Pancreas (tissue), 10 donors: ENCODE results near the gene B3GALT5. TPM values are rescaled to one million over a fixed set of nuclear protein-coding genes. Genes with fewer than 3 reads are reported as not detected.
A peak's percentile ranks its signal among the peaks of the same experiment; 100 is the strongest.

Experiments
- ATAC-seq, 4 donors: fragments of 200-7000 bp; cut with Tn5 transposase; one replicate each; pipeline versions ENCODE4 v1.8.0 to v1.9.1; 2020; ENCODE audit warnings: mild to moderate bottlenecking in 4 of 4, moderate library complexity in 4 of 4
- DNase-seq, 6 donors: peaks; one replicate each; pipeline ENCODE4 v3.0.0-alpha.2; 2020
- FAIRE-seq: peaks from 2 replicates; lab custom pipeline; 2012; peaks lifted over from hg19 to GRCh38; lab: Jason Lieb, UNC
- H3K27ac ChIP-seq, 4 donors: fragments of 200-600 bp; sonication (generic); 1 replicate in 3 of 4; 2 replicates in 1 of 4; pipeline versions ENCODE4 v1.5.0 to v1.8.0; 2020
- H3K27me3 ChIP-seq, 4 donors: fragments of 200-600 bp; one replicate each; pipeline ENCODE4 v1.8.0; 2021
- H3K36me3 ChIP-seq, 3 donors: fragments of 200-600 bp; sonication (generic) in 1 of 3; one replicate each; pipeline versions ENCODE4 v1.5.0 to v1.8.0; 2020 to 2021
- H3K4me1 ChIP-seq, 3 donors: fragments of 200-600 bp; one replicate each; pipeline ENCODE4 v1.8.0; 2021
- H3K4me3 ChIP-seq, 4 donors: fragments of 200-600 bp; sonication (generic) in 2 of 4; one replicate each; pipeline versions ENCODE4 v1.5.0 to v1.8.0; 2020 to 2021
- H3K9me3 ChIP-seq, 4 donors: fragments of 200-600 bp; one replicate each; pipeline ENCODE4 v1.8.0; 2021
- CTCF ChIP-seq, 4 donors: fragments of 200-600 bp; sonication (generic) in 3 of 4; IDR thresholded peaks; one replicate each; pipeline versions ENCODE4 v1.5.0 to v1.8.0; 2021; ENCODE audit warnings: antibody characterized with exemption in 4 of 4
- WGBS, 2 donors: extraction: QIAGEN DNeasy Blood & Tissue Kit; methylation state at CpG; one replicate each; pipeline ENCODE4 v1.1.7; 2013; 5-methylcytosine and 5-hydroxymethylcytosine counted together
- intact Hi-C, 3 donors: fragments of 100-400 bp; cut with DNase I; formaldehyde crosslinking; loops; one replicate each; pipeline versions ENCODE4 v1.11.1 to v1.14.2; 2022
- polyA plus RNA-seq, 2 donors: library from polyadenylated mRNA; stranded (reverse); fragments of 200-250 nt; gene quantifications; one replicate each; pipeline ENCODE4 v1.2.3, GENCODE V29; 2013
- total RNA-seq, 6 donors: library from RNA; stranded (reverse); fragmentation: NEBNext Ultra II Directional in 4 of 6; extraction: Animal tissue kit (Norgen Biotek cat#: 25700) in 4 of 6; gene quantifications; one replicate each; pipeline versions ENCODE4 v1.2.1 to v1.2.4, GENCODE V29; 2021 to 2023
- donor health status: healthy with polysubstance abuse.
- donor health status: DM: no; HTN: no; CAD: no; lungs with moderate emphysema.
- donor health status: DM: no; HTN: no; CAD: no.
- donor health status: control.
- donor health status: control.
- donor health status: Bipolar disorder and iron deficiency.
- donor health status: DM: yes; HTN: yes; CAD: no.
- donor health status: DM: no; HTN: no; CAD: no.
- donor health status: DM: no; HTN: no; CAD: no.
- donor health status: DM: yes; HTN: yes; CAD: no.

B3GALT5 gene
- total and polyA plus RNA-seq, 8 donors = 2.0 to 8.1 (median 4.0) TPM

DNA sequence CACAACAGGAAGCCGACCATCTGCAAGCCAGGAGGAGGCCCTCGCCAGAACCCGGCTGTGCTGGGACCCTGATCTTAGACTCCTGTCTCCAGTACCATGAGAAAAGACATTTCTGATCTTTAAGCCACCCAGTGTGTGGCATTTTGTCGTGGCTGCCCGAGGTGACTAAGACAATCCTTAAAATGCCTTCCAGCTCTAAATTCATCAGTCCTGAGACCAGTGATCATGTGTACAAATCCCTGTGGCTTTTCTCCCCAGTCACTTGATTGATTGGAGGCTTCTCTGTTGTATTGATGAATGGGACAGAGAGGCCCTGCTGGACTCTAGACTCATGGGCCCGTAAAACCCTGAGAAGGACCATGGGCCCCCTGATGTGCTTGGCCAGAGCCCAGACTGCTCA is 36.1 kb downstream of the B3GALT5 start:
- no peak for ATAC-seq
- intact Hi-C loops = no loop called here

GRCh38 chr21:39649526-39649925 is 36.8 kb downstream of the B3GALT5 start:
- Histone ChIP-seq H3K9me3 (no peaks in the 10 kb centered on the region), H3K4me1 (peaks cover 0 to 3% (median under 1%) of the 10 kb centered on the region in 3 donors), H3K27ac (no peak overlapping the region), H3K27me3 (no peaks in the 10 kb centered on the region), H3K4me3 (no peak overlapping the region), H3K36me3 (no peaks in the 10 kb centered on the region)
- TF ChIP-seq CTCF (IDR thresholded peaks at IDR 0.05) = no peak
- DNase-seq = no peak
- 90 to 92% methylated on average over 5 of the region's 5 CpGs for WGBS, 2 donors
- ATAC-seq = no peak
- no peak for FAIRE-seq
- intact Hi-C loops = no loop called here

More for the DNA sequence above, 36.1 kb downstream of the B3GALT5 start:
- no peak for TF ChIP-seq CTCF (IDR thresholded peaks at IDR 0.05)
- H3K36me3 ChIP-seq = no peaks in the 10 kb centered on the region
- peaks cover 2 to 10% (median 7%) of the 10 kb centered on the region in 3 donors for H3K4me1 ChIP-seq
- WGBS, 2 donors = 88 to 92% methylated on average over 6 of the region's 6 CpGs
- no peaks in the 10 kb centered on the region for H3K27me3 ChIP-seq
- H3K27ac ChIP-seq = no peak overlapping the region
- DNase-seq (no peak), FAIRE-seq (no peak)
- no peaks in the 10 kb centered on the region for H3K9me3 ChIP-seq
- H3K4me3 ChIP-seq = no peak overlapping the region

DNA sequence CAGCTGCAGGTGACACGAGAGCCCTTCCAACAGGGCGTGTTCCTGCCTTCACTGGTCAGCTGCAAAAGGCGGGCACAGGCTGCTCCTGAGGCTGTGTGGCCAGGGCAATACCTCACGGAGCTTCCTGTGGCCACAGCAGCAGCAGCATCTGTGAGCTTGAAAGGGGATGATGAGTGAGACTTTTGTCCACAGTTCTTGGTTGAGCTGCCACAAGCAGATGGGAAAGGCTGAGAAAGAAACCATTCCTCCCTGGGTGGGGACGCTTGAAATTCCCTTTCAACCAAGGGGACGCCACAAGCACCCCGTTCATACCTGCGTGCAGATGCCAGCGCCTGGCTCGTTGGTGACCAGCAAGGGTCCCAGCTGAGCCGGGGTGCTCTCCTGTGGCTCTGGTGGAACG is 37.6 kb downstream of the B3GALT5 start:
- ATAC-seq (peak in 2 of 4 donors; percentile 22 to 44), FAIRE-seq (no peak), DNase-seq (no peak)
- Histone ChIP-seq H3K36me3 (no peaks in the 10 kb centered on the region), H3K9me3 (no peaks in the 10 kb centered on the region), H3K27ac (no peak overlapping the region), H3K27me3 (no peaks in the 10 kb centered on the region), H3K4me3 (no peak overlapping the region), H3K4me1 (no peaks in the 10 kb centered on the region)
- 73 to 84% methylated on average over 12 of the region's 12 CpGs for WGBS, 2 donors
- intact Hi-C loops = no loop called here
- TF ChIP-seq CTCF (IDR thresholded peaks at IDR 0.05) = no peak

- Histone ChIP-seq H3K4me1 (no peaks in the 10 kb centered on the region), H3K27ac (no peak overlapping the region), H3K9me3 (no peaks in the 10 kb centered on the region), H3K4me3 (no peak overlapping the region), H3K27me3 (no peaks in the 10 kb centered on the region), H3K36me3 (no peaks in the 10 kb centered on the region)
- WGBS, 2 donors = 90 to 91% methylated on average over 7 of the region's 7 CpGs
- intact Hi-C loops = no loop called here
- no peak for DNase-seq
- no peak for ATAC-seq
- no peak for TF ChIP-seq CTCF (IDR thresholded peaks at IDR 0.05)
- no peak for FAIRE-seq
Observed at GRCh38 chr21:39650801-39651200, 38.1 kb downstream of the B3GALT5 start.

GRCh38 chr21:39651206-39651605 is 38.5 kb downstream of the B3GALT5 start:
- H3K4me1 ChIP-seq = peaks cover 0 to 2% (median 0%) of the 10 kb centered on the region in 3 donors
- TF ChIP-seq CTCF (IDR thresholded peaks at IDR 0.05) = no peak
- WGBS, 2 donors = 92 to 94% methylated on average over 3 of the region's 3 CpGs
- no peaks in the 10 kb centered on the region for H3K9me3 ChIP-seq
- no peaks in the 10 kb centered on the region for H3K36me3 ChIP-seq
- intact Hi-C loops = no loop called here
- no peak overlapping the region for H3K27ac ChIP-seq
- H3K4me3 ChIP-seq = no peak overlapping the region
- FAIRE-seq = no peak
- H3K27me3 ChIP-seq = no peaks in the 10 kb centered on the region
- no peak for DNase-seq
- no peak for ATAC-seq
